ENCODE results near the gene CRIP1.

- TF ChIP-seq EGR1 (IDR thresholded peaks at IDR 0.05), result no peak
- no peak for TF ChIP-seq REST (IDR thresholded peaks at IDR 0.05; ENCODE audit: low read depth)
- TF ChIP-seq MAX (IDR thresholded peaks at IDR 0.05), result no peak
- TF ChIP-seq TAF1 (IDR thresholded peaks at IDR 0.05; ENCODE audit: low read depth), result no peak
- TF ChIP-seq RAD21 (IDR thresholded peaks at IDR 0.05; ENCODE audit: low read depth), result no peak
- TF ChIP-seq TEAD4 (IDR thresholded peaks at IDR 0.05), result no peak
- no peak for TF ChIP-seq EP300 (IDR thresholded peaks at IDR 0.05; ENCODE audit: borderline replicate concordance)
- no peak for TF ChIP-seq USF1 (IDR thresholded peaks at IDR 0.05)
- no peak for TF ChIP-seq CEBPB (IDR thresholded peaks at IDR 0.05)
- TF ChIP-seq ZBTB7A (IDR thresholded peaks at IDR 0.05; ENCODE audit: low read depth), result no peak
- no peak for TF ChIP-seq CREB1 (IDR thresholded peaks at IDR 0.05; ENCODE audit: low read depth)
These were observed 30.7 kb upstream of the CRIP1 start for GRCh38 chr14:105455766-105456660.

Measured in Ishikawa (cell line).